PC-3 (cell line): ENCODE results near the gene OR1F1. TPM values are rescaled to one million over a fixed set of nuclear protein-coding genes. Genes with fewer than 3 reads are reported as not detected.

ENCODE experiments used
- ATAC-seq: fragments of 200-7000 bp; cut with Tn5 transposase; 2 replicates; pipeline ENCODE4 v1.9.1; 2020; ENCODE audit warnings: mild to moderate bottlenecking, moderate library complexity
- BruUV-seq: library from RNA; stranded (reverse); fragments of 400-500 nt; replicated peaks from 2 replicates; lab custom pipeline; 2021; lab: Mats Ljungman, UMichigan
- CTCF ChIA-PET: fragments of 300-600 bp; sonication (Branson Sonifier 250); formaldehyde crosslinking; loops from one replicate; lab custom pipeline; 2022; ENCODE audit warnings: antibody characterized with exemption; lab: Charles Lee
- POLR2A ChIA-PET: fragments of 300-600 bp; sonication (Branson Sonifier 250); formaldehyde crosslinking; loops from one replicate; lab custom pipeline; 2022; ENCODE audit warnings: antibody characterized with exemption; ENCODE audit not compliant: unreplicated experiment; lab: Charles Lee
- DNase-seq: peaks from one replicate; pipeline ENCODE4 v3.0.0-alpha.2; 2015
- H2AFZ ChIP-seq: fragments of 300-600 bp; sonication (generic); 2 replicates; pipeline ENCODE4 v1.6.0; 2016; ENCODE audit warnings: antibody characterized with exemption, low read length
- H3F3A ChIP-seq: fragments of 300-600 bp; sonication (generic); one replicate; pipeline ENCODE4 v1.6.0; 2017; ENCODE audit warnings: antibody characterized with exemption, low read length, control low read depth, mild to moderate bottlenecking; ENCODE audit not compliant: unreplicated experiment
- H3K27ac ChIP-seq: fragments of 300-600 bp; sonication (generic); 2 replicates; pipeline ENCODE4 v1.5.1; 2016; ENCODE audit warnings: mild to moderate bottlenecking, low read length
- H3K27me3 ChIP-seq: fragments of 300-600 bp; sonication (generic); 2 replicates; pipeline ENCODE4 v1.6.1; 2016; ENCODE audit warnings: low read length, mixed read lengths
- H3K36me3 ChIP-seq: fragments of 300-600 bp; sonication (generic); 2 replicates; pipeline ENCODE4 v1.6.1; 2016; ENCODE audit warnings: low read depth, mixed run types, low read length, mixed read lengths
- H3K4me1 ChIP-seq: fragments of 300-600 bp; sonication (generic); 2 replicates; pipeline ENCODE4 v1.5.1; 2016; ENCODE audit warnings: low read length; ENCODE audit not compliant: insufficient read depth
- H3K4me2 ChIP-seq: fragments of 300-600 bp; sonication (generic); 2 replicates; pipeline ENCODE4 v1.6.0; 2016; ENCODE audit warnings: low read length
- H3K4me3 ChIP-seq: fragments of 300-600 bp; sonication (generic); 2 replicates; pipeline ENCODE4 v1.5.1; 2016; ENCODE audit warnings: mild to moderate bottlenecking, low read length, mixed read lengths
- H3K79me2 ChIP-seq: fragments of 300-600 bp; sonication (generic); 2 replicates; pipeline ENCODE4 v1.6.1; 2017; ENCODE audit warnings: low read length, mixed read lengths
- H3K9ac ChIP-seq: fragments of 300-600 bp; sonication (generic); 2 replicates; pipeline ENCODE4 v1.6.0; 2016; ENCODE audit warnings: mild to moderate bottlenecking, low read length
- H3K9me2 ChIP-seq: fragments of 300-600 bp; sonication (generic); replicated peaks from 2 replicates; pipeline ENCODE4 v1.6.1; 2016; ENCODE audit warnings: mixed run types, low read length, mixed read lengths
- H3K9me3 ChIP-seq: fragments of 300-600 bp; sonication (generic); 2 replicates; pipeline ENCODE4 v1.6.1; 2016; ENCODE audit warnings: low read length, mixed read lengths
- H4K20me1 ChIP-seq: fragments of 300-600 bp; sonication (generic); 2 replicates; pipeline ENCODE4 v1.6.1; 2016; ENCODE audit warnings: low read length, mixed read lengths
- CTCF ChIP-seq: fragments of 300-600 bp; sonication (generic); conservative IDR thresholded peaks from 2 replicates; pipeline ENCODE4 v1.5.1; 2017; ENCODE audit warnings: antibody characterized with exemption, low read depth, mild to moderate bottlenecking, low read length
- EZH2 ChIP-seq: fragments of 300-600 bp; sonication (generic); IDR thresholded peaks from one replicate; pipeline ENCODE4 v1.6.1; 2017; ENCODE audit warnings: antibody characterized with exemption, mild to moderate bottlenecking, low read length; ENCODE audit not compliant: unreplicated experiment
- EZH2phosphoT487 ChIP-seq: fragments of 300-600 bp; sonication (generic); IDR thresholded peaks from 2 replicates; pipeline ENCODE4 v1.6.1; 2018; ENCODE audit warnings: mild to moderate bottlenecking, antibody characterized with exemption, low read length, borderline replicate concordance
- intact Hi-C: fragments of 100-400 bp; cut with micrococcal nuclease; formaldehyde crosslinking; loops from 2 replicates; pipeline ENCODE4 v1.9.0; 2023
- total RNA-seq: library from RNA; depleted of rRNA; stranded (reverse); fragments of >200 nt; gene quantifications from 2 replicates; pipeline ENCODE4 v1.2.3, GENCODE V29; 2014

OR1F1 gene
- total RNA-seq, 1 experiment from 2014 or later = not detected

- intact Hi-C loops = no loop called here
- Histone ChIP-seq H3K36me3 (no peaks in the 10 kb centered on the region), H4K20me1 (no peaks in the 10 kb centered on the region), H3K4me2 (peak overlapping the region; percentile 85; the same call in 1 of the 2 replicates), H3K9ac (no peak overlapping the region), H3K9me2 (no peaks in the 10 kb centered on the region), H3K4me1 (peaks cover 4% of the 10 kb centered on the region; the same call in 1 of the 2 replicates), H3K4me3 (peak overlapping the region; percentile 68; the same call in 1 of the 2 replicates), H3K79me2 (no peaks in the 10 kb centered on the region), H2AFZ (no peak overlapping the region), H3K27me3 (peaks cover 15% of the 10 kb centered on the region), H3K9me3 (no peaks in the 10 kb centered on the region), H3F3A (no peaks in the 10 kb centered on the region), H3K27ac (no peak overlapping the region)
- DNase-seq (no peak), ATAC-seq (no peak)
- TF ChIP-seq CTCF (no peak), EZH2phosphoT487 (no peak), EZH2 (no peak)
- BruUV-seq = no TSS peak
- ChIA-PET POLR2A (no interaction called here), CTCF (interaction anchor here (1.0 kb wide), 1 partner anchor 22 kb away, joined by 3 read pairs; no protein-coding TSS in a partner anchor)
These were observed 13.3 kb upstream of the OR1F1 start for GRCh38 chr16:3174618-3175148.

GRCh38 chr16:3175157-3176093 is 12.6 kb upstream of the OR1F1 start:
- H3K9ac ChIP-seq = no peak overlapping the region
- H3K9me3 ChIP-seq = no peaks in the 10 kb centered on the region
- intact Hi-C loops = no loop called here
- H4K20me1 ChIP-seq = no peaks in the 10 kb centered on the region
- H3K27ac ChIP-seq = no peak overlapping the region
- H3K4me1 ChIP-seq = peaks cover 4% of the 10 kb centered on the region; the same call in 1 of the 2 replicates
- ChIA-PET POLR2A (no interaction called here), CTCF (interaction anchor here (1.0 kb wide), 1 partner anchor 23 kb away, joined by 3 read pairs; no protein-coding TSS in a partner anchor)
- H3K4me2 ChIP-seq = 0 out of 2 replicates have a peak overlapping the region, but pooled peaks have one; percentile 28
- H3K27me3 ChIP-seq = peaks cover 9% of the 10 kb centered on the region
- DNase-seq (peak; percentile 63), ATAC-seq (no peak)
- H3K4me3 ChIP-seq = no peak overlapping the region
- no peaks in the 10 kb centered on the region for H3K9me2 ChIP-seq
- TF ChIP-seq EZH2phosphoT487 (no peak), EZH2 (no peak), CTCF (no peak)
- H3F3A ChIP-seq = no peaks in the 10 kb centered on the region
- H2AFZ ChIP-seq = no peak overlapping the region
- no peaks in the 10 kb centered on the region for H3K79me2 ChIP-seq
- BruUV-seq = no TSS peak
- no peaks in the 10 kb centered on the region for H3K36me3 ChIP-seq
